Keratinocyte (primary cell): ENCODE measurements around the gene MTA1.

ENCODE experiments used
- CTCF ChIP-seq, 3 experiments: IDR thresholded peaks in 1 of 3; conservative IDR thresholded peaks in 1 of 3; optimal IDR thresholded peaks in 1 of 3; 2 replicates in 2 of 3; 3 replicates in 1 of 3; pipeline versions ENCODE3 to v1.5.1; 2011; ENCODE audit warnings: low read length in 3 of 3, mild to moderate bottlenecking in 3 of 3, moderate library complexity in 2 of 3, control low read depth in 1 of 3, inconsistent platforms in 1 of 3; ENCODE audit not compliant: insufficient read depth in 2 of 3; ENCODE audit errors: extremely low read depth in 1 of 3
- EZH2 ChIP-seq: IDR thresholded peaks from one replicate; pipeline ENCODE4 v1.6.1; 2012; ENCODE audit warnings: inconsistent platforms, mild to moderate bottlenecking, low read length, moderate library complexity

- TF ChIP-seq CTCF (optimal IDR thresholded peaks at IDR 0.05 in 1 of 3, IDR thresholded peaks at IDR 0.05 in 1 of 3, conservative IDR thresholded peaks at IDR 0.05 in 1 of 3; ENCODE audit: extremely low read depth in 1 of 3, insufficient read depth in 2 of 3, low read length in 3 of 3) (no peak), EZH2 (no peak)
Measured at GRCh38 chr14:105482486-105483110, 63.0 kb downstream of the MTA1 start.
